Epidermal melanocyte (primary cell): ENCODE measurements around the gene MC5R.
A peak's percentile ranks its signal among the peaks of the same experiment; 100 is the strongest.

Experiments used
- DNase-seq: peaks from one replicate; pipeline ENCODE4 v3.0.0; 2011; ENCODE audit warnings: low spot score; ENCODE audit not compliant: insufficient read length

Gene MC5R

GRCh38 chr18:13823707-13824395, at the start of gene MC5R:
TSS of gene MC5R (plus strand) at chr18:13824149. CDS start at chr18:13825766, 1,617 bp downstream.
- DNase-seq, result no peak

- no peak for DNase-seq
Measured at GRCh38 chr18:13775058-13775457, 48.9 kb upstream of the MC5R start.

DNA sequence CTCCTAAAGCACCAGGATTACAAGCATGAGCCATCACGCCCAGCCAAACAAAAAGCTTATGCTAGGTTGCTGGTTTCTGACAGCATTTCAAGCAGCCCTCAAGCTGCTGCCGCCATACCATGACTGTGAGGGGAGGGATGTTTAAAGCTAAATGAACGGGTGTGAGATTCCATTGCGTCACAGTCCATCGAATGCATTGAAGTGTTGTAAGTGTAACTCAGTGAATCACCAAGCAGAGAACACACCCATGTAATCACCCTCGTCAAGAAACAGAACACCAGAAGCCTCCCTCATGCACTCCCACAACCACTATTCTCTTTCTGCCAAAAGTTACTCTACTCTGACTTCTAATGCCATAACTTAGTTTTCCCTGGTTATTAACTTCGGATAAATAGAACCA, 32.8 kb upstream of the MC5R start:
- DNase-seq, result no peak

DNA sequence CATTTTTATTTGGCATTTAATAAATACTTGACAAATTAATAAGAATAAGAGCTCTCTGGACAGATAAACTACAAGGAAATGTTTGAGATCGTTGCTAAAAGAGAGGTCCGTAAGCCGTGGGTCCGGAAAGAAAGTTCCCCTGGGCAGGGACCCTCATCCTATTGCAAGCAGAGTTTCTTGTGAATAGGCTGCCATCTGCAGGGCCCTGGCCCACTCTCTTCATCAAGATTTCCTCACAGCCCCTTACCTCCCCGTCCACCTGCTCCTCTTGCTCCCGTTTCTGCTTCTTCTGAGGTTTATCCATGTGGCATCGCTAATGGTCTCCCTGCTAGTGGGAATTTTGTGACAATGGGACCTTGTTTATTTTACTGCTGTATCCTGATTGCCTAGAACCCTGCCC, 30.1 kb upstream of the MC5R start:
- DNase-seq, result no peak

GRCh38 chr18:13796515-13796914, 27.4 kb upstream of the MC5R start:
- DNase-seq, result no peak

- no peak for DNase-seq
Measured at GRCh38 chr18:13797157-13797611, 26.8 kb upstream of the MC5R start.

DNA sequence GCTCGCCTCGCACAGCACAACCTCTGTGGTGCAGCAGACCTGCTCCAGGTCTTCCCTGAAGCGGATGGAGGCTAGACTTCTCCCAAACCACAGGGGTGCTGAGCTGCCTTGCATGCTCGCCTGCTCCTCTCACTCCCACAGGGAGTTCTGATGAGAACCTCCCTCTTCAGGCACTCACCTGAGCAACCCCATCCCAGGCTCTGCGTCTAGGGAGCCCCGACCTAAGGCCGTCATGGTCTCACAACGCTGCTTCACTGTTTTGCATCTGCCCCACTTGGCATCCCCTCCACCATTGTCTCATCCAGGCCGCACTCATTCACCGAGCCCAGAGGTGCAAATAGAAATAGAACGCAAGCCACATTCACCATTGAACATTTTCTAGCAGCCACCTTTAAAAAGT, 24.6 kb upstream of the MC5R start:
- DNase-seq, result no peak

- DNase-seq, result no peak
Measured at GRCh38 chr18:13800505-13801259, 23.3 kb upstream of the MC5R start.

GRCh38 chr18:13801260-13801601, 22.7 kb upstream of the MC5R start:
- no peak for DNase-seq

- no peak for DNase-seq
Measured at GRCh38 chr18:13804305-13804704, 19.6 kb upstream of the MC5R start.

GRCh38 chr18:13808294-13809042, 15.5 kb upstream of the MC5R start:
- DNase-seq, result no peak

DNA sequence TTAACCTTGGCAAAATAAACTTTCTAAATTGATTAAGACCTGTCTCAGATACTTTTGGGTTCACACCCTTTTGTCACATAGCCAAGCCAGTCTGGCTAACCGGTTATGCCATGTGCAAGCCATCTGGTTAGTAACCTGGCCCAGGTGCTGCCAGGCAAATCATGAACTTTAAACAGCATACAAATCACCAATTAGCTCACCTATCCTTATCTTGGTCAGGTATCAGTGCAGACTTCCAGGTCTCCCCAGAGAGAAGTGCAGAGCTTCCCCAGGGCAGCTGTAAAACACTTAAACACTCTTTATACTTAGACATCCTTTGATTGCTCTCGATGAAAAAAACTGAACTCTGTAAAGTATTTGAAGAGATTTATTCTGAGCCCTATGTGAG, 14.9 kb upstream of the MC5R start:
- DNase-seq, result no peak

DNA sequence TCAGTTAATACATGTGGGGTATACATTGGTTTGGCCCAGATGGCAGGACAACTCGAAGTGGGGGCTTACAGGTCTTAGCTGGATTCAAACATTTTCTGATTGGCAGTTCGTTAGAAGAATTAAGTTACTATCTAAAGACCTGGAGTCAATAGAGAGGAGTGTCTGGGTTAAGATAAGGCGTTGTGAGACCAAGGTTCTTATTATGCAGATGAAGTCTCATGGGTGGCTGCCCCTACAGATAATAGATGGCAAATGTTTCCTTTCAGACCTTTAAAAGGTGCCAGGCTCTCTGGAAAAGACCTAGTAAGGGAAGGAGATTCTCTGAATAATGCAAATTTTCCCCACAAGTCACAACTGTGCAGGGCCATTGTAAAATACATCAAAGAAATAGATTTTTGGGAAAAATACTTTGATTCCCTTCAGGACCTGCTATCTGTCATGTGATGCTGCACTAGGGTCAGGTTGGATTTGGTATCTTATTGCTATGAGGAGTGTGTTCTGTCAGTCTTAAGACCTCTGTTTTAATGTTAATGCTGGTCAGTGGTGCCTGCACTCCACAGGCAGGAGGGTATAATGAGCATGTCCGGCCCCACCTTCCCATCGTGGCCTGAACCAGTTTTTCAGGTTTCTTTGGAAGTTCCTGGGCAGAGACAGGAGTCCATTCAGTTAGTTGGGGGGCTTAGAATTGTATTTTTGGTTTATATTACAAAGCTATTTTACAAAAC, 14.3 kb upstream of the MC5R start:
- no peak for DNase-seq

- no peak for DNase-seq
Measured at GRCh38 chr18:13810950-13811485, 12.9 kb upstream of the MC5R start.

DNA sequence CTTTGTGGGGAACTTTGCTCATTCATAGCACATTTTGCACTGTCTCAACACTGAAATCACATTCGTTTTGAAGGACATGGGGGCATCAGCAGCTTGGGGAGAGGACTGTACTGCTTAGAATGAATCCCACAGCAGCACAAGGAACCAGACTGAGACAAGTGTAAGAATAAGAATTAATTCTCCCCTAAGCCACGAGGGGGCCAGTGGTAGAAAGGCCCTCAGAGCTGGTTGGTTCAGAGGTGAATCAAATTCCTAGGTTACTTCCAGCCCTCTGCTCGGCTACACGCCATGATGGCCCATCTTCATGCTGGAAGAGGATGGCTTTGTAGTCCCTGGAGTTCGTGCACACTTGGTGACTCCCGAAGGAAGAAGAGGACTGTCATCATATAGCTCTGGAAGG, 12.0 kb upstream of the MC5R start:
- DNase-seq, result no peak

DNA sequence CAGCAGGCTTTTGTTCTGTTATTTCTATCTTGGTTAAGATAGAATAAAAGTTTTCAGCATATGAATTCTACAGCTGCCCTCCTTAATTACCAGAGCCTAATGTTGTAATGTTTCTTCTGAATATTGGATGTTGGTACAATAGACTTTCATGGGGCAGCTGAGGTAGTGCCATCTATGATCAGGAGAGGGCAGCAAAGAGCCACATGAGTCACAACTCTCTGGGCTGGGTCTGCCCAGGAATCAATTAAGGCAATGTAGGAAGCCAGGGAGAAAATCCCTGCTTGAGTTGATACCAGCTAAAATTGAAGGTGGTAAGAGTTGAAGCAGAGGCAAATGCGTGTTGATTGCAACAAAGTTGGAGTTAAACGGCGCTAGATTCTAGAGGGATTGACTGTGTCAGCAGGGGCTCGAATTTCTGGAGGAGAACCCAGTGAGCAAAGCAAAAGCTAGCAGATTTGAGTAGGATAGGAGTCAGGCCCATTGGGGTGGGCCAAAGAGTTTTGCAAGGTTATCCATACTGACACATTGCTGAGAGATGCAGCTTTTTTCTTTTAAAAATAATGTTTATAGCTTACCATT, 10.6 kb upstream of the MC5R start:
- peak; percentile 77 for DNase-seq

GRCh38 chr18:13826209-13826608, 2.3 kb downstream of the MC5R start:
- no peak for DNase-seq

- no peak for DNase-seq
Measured at GRCh38 chr18:13831864-13832508, 8.0 kb downstream of the MC5R start.

DNA sequence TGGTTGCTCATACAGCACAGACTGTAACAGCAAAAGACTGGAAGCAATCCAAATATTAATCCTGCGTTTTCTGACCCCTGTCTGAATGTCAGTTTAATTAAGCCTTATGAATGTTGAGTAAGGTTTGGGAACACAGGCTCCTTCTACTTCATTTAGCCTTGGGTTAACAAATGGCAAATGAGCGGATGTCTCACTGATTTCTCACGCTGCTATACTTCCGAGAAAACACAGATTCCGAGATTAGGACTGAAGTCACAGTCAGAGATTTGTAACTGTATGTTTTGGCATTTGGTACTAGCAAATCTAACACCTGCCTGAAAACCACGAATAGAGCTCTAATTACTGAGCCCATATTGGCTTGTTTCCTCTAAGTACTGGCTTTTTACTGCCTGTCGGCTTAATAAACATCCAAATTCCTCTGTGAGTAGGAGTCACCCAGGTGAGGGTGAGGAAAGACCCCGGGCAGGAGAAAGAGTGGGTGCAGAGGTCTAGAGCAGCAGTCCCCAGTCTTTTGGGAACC, 10.6 kb downstream of the MC5R start:
- DNase-seq, result no peak

GRCh38 chr18:13835202-13835601, 11.3 kb downstream of the MC5R start:
- DNase-seq, result no peak
